ENCODE data around the gene PAIP2.

The PAIP2 gene

DNA sequence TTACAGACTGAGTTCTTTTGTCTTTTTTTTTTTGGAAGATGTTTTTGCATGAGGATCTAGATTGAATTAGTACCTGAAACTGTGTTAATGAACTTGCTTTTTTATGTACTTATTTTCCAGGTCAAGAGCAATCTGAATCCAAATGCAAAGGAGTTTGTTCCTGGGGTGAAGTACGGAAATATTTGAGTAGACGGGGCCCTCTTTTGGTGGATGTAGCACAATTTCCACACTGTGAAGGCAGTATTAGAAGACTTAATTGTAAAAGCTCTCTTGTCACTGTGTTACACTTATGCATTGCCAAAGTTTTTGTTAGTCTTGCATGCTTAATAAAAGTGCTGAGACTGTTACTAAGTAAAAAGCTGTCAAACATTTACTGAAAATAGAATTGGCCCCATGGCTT is 27.0 kb downstream of the PAIP2 start:
- TF ChIP-seq TAF1 (IDR thresholded peaks at IDR 0.05; ENCODE audit: borderline replicate concordance, insufficient read depth, low read length) (no peak), FOXP2 (optimal IDR thresholded peaks at IDR 0.05; ENCODE audit: borderline replicate concordance, extremely low read depth, extremely low read length, insufficient read depth) (no peak), SIN3A (IDR thresholded peaks at IDR 0.05; ENCODE audit: borderline replicate concordance, insufficient read depth, low read length) (no peak), POLR2AphosphoS5 (IDR thresholded peaks at IDR 0.05; ENCODE audit: low read depth, low read length) (no peak)
- TF ChIP-seq, protein P1, sequence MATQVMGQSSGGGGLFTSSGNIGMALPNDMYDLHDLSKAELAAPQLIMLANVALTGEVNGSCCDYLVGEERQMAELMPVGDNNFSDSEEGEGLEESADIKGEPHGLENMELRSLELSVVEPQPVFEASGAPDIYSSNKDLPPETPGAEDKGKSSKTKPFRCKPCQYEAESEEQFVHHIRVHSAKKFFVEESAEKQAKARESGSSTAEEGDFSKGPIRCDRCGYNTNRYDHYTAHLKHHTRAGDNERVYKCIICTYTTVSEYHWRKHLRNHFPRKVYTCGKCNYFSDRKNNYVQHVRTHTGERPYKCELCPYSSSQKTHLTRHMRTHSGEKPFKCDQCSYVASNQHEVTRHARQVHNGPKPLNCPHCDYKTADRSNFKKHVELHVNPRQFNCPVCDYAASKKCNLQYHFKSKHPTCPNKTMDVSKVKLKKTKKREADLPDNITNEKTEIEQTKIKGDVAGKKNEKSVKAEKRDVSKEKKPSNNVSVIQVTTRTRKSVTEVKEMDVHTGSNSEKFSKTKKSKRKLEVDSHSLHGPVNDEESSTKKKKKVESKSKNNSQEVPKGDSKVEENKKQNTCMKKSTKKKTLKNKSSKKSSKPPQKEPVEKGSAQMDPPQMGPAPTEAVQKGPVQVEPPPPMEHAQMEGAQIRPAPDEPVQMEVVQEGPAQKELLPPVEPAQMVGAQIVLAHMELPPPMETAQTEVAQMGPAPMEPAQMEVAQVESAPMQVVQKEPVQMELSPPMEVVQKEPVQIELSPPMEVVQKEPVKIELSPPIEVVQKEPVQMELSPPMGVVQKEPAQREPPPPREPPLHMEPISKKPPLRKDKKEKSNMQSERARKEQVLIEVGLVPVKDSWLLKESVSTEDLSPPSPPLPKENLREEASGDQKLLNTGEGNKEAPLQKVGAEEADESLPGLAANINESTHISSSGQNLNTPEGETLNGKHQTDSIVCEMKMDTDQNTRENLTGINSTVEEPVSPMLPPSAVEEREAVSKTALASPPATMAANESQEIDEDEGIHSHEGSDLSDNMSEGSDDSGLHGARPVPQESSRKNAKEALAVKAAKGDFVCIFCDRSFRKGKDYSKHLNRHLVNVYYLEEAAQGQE (IDR thresholded peaks at IDR 0.05; ENCODE audit: insufficient read depth in 1 of 2, low read depth in 2 of 2, low read length in 2 of 2), result no peak

DNA sequence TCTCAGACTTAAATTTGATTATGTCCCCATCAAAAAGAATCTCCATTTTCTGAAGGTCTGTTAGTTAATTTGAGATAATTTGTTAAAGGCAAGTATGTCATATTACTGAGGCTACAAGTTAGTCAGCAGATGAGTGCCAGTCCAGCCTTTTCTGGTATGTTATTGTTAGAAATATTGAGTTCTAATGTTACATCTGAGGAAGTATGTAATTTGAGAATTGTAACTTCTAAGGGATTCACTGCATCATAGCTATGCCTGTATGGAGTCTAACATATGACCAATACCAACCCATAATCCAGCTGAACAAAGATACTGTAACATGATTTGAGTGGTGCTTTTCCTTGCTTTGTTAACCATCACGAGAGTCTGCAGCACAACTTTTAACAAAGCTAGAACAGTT is 27.5 kb downstream of the PAIP2 start:
- TF ChIP-seq POLR2AphosphoS5 (IDR thresholded peaks at IDR 0.05; ENCODE audit: low read depth, low read length) (no peak), TAF1 (IDR thresholded peaks at IDR 0.05; ENCODE audit: borderline replicate concordance, insufficient read depth, low read length) (no peak), SIN3A (IDR thresholded peaks at IDR 0.05; ENCODE audit: borderline replicate concordance, insufficient read depth, low read length) (no peak), FOXP2 (optimal IDR thresholded peaks at IDR 0.05; ENCODE audit: borderline replicate concordance, extremely low read depth, extremely low read length, insufficient read depth) (no peak)
- TF ChIP-seq, protein P1 (IDR thresholded peaks at IDR 0.05; ENCODE audit: insufficient read depth in 1 of 2, low read depth in 2 of 2, low read length in 2 of 2), result no peak

DNA sequence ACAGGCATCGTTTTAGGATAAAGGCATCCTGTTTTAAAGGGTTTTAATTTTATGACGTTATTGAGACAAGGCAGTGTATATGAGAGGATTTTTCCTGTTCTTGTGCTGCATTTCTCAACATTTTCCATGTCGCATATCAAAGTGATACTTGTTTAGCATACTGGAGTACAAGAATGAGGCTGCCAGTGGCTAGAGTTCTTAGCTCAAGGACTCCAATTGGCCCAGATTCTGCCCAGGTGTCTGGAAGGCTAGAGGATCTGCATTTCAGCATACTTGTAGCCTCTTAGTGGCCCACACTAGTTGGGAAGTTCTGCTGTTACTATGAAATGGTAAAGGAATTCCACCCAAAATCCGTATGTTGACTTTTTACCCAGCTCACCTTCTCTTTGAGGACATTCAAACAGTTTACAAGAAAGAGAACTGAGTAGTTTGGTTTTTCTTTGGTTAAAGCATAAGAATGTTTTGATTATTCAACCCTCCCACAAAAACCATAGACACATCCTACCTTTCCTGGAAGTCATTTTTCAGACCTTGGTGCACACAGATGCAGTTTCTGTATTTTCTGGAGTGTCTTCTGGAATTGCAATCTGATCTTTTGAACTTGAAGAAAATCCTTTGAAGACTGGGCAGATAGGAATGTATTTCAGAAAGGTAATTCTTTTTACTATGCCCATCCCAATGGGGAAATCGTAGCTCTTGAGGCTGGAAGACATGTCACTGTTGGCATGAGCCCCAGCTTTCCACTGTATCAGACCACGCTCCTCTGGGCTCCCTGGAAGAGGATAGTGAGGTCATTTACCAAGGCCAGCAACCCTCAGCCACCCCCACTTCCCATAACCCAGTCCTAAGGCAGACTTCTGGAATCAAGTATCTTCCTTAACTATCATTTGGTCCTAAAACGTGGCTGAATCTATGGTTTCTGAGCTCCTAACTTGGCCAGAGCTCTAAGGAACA is 30.1 kb downstream of the PAIP2 start:
- TF ChIP-seq POLR2AphosphoS5 (IDR thresholded peaks at IDR 0.05; ENCODE audit: low read depth, low read length), result no peak
- TF ChIP-seq FOXP2 (optimal IDR thresholded peaks at IDR 0.05; ENCODE audit: borderline replicate concordance, extremely low read depth, extremely low read length, insufficient read depth), result no peak
- no peak for TF ChIP-seq TAF1 (IDR thresholded peaks at IDR 0.05; ENCODE audit: borderline replicate concordance, insufficient read depth, low read length)
- TF ChIP-seq SIN3A (IDR thresholded peaks at IDR 0.05; ENCODE audit: borderline replicate concordance, insufficient read depth, low read length), result no peak
- TF ChIP-seq, protein P1 (IDR thresholded peaks at IDR 0.05; ENCODE audit: insufficient read depth in 1 of 2, low read depth in 2 of 2, low read length in 2 of 2), result no peak

DNA sequence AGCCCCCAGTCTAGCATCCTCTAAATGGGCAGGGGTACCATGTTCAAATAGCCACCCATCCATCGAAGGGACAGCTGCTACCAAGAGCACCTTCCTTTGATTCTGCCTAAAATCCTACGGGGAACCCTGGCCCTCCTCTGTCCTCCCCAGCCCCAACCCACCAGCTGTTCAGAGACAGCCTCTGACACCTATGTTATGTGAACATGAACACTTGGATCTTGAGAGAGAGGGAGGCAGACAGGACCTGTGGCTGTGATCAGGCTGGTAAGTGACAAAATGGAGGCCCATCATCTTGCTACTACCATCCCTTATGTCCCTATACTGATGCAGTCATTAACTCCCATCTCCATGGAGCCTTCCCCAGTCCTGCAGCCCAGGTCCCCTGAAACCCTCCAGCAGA is 33.3 kb downstream of the PAIP2 start:
- TF ChIP-seq SIN3A (IDR thresholded peaks at IDR 0.05; ENCODE audit: borderline replicate concordance, insufficient read depth, low read length) (no peak), POLR2AphosphoS5 (IDR thresholded peaks at IDR 0.05; ENCODE audit: low read depth, low read length) (no peak), TAF1 (IDR thresholded peaks at IDR 0.05; ENCODE audit: borderline replicate concordance, insufficient read depth, low read length) (no peak), FOXP2 (optimal IDR thresholded peaks at IDR 0.05; ENCODE audit: borderline replicate concordance, extremely low read depth, extremely low read length, insufficient read depth) (no peak)
- TF ChIP-seq, protein P1 (IDR thresholded peaks at IDR 0.05; ENCODE audit: insufficient read depth in 1 of 2, low read depth in 2 of 2, low read length in 2 of 2), result no peak
